Activated CD8-positive, alpha-beta memory T cell treated with anti-CD3 and anti-CD28 coated beads, Interleukin-2, amount 50 U/mL, for 24 hours (primary cell): ENCODE data around the gene AMOT.

Experiments
- DNase-seq: peaks from one replicate; pipeline ENCODE4 v3.0.0-alpha.2; 2020; ENCODE audit errors: extremely low read depth

AMOT gene

DNA sequence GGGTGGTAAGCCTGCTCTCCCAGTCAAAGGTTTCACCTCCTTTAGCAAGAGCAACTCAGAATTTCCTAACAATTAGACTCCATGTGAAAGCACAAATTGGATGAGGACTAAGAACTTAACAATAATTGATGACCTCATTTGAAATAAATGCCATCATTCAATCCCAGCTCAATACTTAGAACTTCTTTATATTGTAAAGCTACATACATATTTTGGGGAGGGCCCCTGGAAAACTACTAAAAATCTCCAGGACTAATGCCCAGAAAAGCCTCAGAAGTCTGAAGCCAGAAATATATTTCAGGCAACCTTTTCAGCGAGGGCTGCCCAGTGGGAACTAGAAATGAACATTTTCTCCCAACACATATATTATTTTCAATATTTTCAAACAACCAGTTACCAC, 38.1 kb downstream of the AMOT start:
- no peak for DNase-seq

- no peak for DNase-seq
These were observed 39.5 kb downstream of the AMOT start for GRCh38 chrX:112800971-112801775.

DNA sequence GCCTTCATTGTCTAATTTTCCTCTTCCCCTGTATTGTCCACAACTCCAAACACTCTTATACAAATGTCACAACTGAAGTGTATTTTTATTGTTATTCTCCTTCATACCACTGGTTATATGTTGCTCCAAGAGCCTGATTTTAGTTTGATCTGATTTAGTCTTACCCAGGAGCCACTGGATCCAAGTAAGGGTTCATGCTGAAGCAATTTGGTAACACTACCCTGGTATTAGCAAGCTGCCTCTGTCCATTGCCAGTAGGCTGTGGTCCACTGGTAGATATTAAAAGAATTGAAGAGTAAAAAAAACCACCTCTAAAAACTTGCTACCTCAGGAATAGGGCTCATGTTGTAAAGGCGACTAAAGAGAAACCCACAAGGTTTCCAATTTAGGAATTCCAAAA, 41.2 kb downstream of the AMOT start:
- DNase-seq, result no peak

DNA sequence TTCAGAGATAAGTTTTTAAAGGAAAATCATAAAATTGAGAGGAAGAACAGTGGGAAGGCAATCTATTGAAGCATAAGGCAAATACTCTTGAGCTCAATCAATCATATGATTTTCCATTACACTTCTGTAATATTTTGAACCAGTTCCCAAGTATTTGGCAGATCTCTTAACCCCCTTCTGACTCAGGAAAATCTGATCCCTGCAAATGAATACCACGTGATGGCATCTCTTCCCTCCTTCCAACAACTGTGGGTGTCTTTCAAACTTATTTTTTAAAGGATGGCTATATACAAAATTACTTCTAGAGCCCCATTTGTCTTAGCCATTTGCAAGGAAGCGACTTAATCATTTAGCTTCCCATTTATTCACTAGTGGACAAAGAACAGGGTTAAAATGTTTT, 41.9 kb downstream of the AMOT start:
- DNase-seq, result no peak

- no peak for DNase-seq
These were observed 50.7 kb downstream of the AMOT start for GRCh38 chrX:112789931-112790330.

DNA sequence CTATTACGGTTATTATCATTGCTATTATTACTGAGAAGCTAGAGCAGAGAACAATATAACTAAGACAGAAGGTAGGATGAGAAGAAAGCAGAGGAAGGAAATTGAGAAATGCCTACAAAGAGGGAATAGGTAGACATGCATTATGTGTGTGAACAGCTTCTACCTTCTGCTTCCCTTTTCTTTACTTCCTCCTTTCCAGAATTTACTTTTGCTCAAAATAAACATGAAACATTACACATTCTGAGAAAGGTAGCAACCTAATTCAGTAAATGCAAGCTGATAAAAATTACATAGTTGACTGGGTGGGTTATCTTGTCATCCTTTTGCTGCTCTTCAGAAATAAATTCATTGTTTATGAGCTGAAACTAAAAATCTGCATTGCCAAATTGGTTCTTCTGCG, 54.6 kb downstream of the AMOT start:
- DNase-seq, result no peak

GRCh38 chrX:112785344-112785743, 55.3 kb downstream of the AMOT start:
- no peak for DNase-seq

DNA sequence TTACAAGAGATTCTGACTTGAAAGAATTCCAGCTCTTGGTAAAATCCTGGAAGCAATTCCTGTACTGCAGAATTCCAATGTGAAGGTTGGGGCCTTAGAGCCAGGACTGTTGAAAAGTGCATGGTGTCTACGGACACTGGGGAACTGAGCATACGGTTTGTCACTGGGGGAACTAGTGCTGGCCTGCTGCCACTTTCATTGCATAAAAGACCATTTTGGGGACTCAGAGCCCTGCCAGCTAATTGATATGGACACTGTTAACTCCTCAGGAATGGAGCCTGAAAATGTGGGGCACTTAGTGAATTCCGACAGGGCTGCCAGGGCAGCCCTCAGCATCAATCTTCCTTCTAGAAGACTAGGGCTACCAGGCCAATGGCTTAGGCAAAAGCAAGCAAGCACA, 55.9 kb downstream of the AMOT start:
- no peak for DNase-seq

DNA sequence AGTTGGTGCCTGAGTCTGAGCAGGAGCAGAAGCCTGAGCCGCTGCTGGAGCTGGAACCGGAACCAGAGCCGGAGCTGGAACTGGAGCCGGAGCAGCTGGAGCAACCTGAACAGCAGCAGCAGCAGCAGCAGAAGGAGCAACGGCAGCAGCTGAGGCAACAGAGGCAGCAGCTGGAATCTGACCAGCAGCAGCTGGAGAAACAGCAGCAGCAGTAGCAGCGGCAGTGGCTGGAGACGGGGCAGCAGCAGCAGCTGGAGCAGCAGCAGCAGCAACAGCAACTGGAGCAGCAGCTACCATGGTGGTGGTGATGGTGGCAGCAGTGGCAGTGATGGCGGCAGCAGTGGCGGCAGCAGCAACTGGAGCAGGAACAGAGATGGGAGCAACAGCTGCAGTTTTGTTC, 61.5 kb downstream of the AMOT start:
- no peak for DNase-seq

DNA sequence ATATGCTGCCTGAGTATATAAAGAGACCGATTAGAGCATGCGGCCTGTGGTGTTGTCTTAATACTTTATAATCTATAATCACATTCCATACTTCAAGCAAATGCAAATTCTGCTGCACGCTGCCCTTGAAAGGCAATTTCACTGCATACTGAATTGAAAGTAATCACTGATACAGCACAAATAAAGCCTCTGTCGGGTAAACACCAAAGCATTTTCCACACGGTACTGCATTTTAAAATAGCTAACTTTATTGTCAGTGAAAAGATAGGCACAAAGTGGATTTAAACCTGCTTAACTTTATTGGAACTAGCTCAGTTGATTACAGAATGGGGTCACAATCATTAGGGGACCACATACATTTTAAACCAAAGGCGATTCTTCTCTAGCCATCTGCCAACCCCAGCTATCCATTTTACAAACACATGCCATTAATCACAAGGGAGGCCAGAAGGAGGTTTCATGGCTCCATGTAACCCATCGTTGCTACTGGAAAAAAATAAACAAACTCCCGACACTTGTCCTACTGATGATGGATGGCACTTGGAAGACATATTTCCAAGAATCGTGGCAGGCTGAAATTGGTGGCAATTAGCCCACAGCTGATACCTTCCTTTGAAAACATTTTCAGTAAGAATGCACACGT, 65.9 kb downstream of the AMOT start:
- DNase-seq, result no peak

GRCh38 chrX:112774142-112774541, 66.5 kb downstream of the AMOT start:
- no peak for DNase-seq

DNA sequence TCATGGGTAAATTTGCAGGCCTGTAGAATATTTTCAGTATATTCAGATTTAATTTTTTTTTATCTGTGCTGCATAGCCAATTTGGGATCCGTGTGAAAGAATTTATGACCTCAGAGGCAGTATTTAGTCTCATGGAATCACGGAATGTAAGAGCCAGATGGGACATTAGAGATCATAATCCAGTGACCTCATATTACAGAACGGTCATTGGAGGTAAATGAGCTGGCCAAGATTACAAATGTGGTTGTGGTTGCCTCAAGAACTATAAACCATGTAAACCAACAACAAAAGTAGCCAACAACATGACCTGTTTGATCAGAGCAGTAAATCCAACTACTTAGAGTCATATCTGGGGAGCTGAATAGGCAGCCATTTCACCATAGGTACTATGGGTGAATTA, 71.6 kb downstream of the AMOT start:
- no peak for DNase-seq

DNA sequence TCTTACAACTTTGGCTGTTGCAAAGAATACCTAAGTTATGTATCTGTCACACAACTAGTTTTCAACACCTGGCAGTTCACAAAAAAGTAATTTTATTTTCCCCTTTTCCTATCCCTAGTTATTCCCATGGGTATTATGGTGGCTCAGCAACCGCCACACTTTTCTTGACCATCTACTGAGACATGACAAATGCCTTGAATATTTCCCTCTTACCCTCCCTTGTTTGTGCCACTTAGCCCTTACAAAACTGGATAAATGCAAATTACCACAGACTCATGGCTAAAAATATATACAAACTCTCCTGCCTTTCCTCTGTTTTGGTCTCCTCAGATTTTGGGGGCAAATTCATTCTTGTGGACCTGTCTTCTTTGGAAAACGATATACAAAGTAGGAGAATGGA, 72.1 kb downstream of the AMOT start:
- no peak for DNase-seq

GRCh38 chrX:112766774-112767173, 73.9 kb downstream of the AMOT start:
- no peak for DNase-seq

GRCh38 chrX:112761242-112762207, 79.1 kb downstream of the AMOT start:
- no peak for DNase-seq

GRCh38 chrX:112760697-112761096, 79.9 kb downstream of the AMOT start:
- no peak for DNase-seq

- no peak for DNase-seq
These were observed 80.7 kb downstream of the AMOT start for GRCh38 chrX:112759966-112760365.

- DNase-seq, result no peak
These were observed 81.1 kb downstream of the AMOT start for GRCh38 chrX:112759512-112759911.

- DNase-seq, result no peak
These were observed 82.7 kb downstream of the AMOT start for GRCh38 chrX:112757946-112758345.

GRCh38 chrX:112753116-112753515, 87.5 kb downstream of the AMOT start:
- DNase-seq, result no peak

GRCh38 chrX:112751076-112751475, 89.6 kb downstream of the AMOT start:
- DNase-seq, result no peak

DNA sequence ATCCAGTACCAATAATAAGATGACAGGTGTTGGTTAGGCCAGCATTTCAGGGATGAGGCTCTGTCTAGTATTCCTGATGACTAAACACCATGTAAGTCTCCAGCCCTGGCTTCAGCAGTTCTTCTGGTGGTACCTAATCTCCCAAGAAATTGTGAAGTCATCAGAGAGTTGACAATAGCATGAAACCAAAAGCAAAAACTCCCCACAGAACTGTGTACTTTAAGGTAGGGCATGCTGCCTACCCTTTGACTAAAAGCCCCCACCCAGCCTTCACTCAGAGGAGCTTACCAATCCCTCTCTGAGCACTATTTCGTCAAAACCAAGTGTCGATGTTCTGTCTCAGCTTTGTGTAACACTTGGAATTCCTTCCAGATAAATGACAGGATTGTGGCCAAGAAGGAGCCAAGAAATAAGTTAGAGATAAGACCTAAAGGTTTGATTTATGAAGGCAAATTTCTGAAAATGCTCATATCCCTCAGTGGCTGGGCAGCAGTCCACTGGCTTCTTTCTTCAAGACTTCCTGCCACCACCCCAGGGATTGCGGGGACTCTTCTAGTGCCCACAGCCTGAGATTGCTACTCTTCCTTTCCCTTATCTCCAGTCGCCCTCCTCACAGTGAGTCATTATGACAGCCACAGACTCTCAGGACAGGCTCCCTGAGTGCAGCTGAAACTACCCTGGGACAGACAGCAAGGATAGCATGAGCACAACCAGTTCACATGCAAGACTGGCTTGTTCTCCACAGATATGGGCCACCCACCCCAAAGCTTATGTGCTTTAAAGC, 93.6 kb downstream of the AMOT start:
- no peak for DNase-seq
